Activated naive CD4-positive, alpha-beta T cell treated with anti-CD3 and anti-CD28 coated beads, Interleukin-2, amount 10 ng/mL, durations not matched to agents 7 days and 5 days (primary cell): Measurements from ENCODE around the gene ALDOA.
A peak's percentile ranks its signal among the peaks of the same experiment; 100 is the strongest.

Experiments used
- CTCF ChIA-PET: fragments of 350-600 bp; sonication (Branson Sonifier 250); formaldehyde crosslinking; loops from one replicate; lab custom pipeline; 2021; ENCODE audit warnings: antibody characterized with exemption; lab: Charles Lee
- DNase-seq: peaks from one replicate; pipeline ENCODE4 v3.0.0-alpha.2; 2020
- H3K27ac Mint-ChIP-seq: one replicate; pipeline ENCODE4 v1.8.0; 2021; ENCODE audit warnings: mild to moderate bottlenecking, moderate library complexity, mixed read lengths
- H3K27me3 Mint-ChIP-seq: one replicate; pipeline ENCODE4 v1.8.0; 2021; ENCODE audit warnings: mild to moderate bottlenecking, mixed read lengths
- H3K36me3 Mint-ChIP-seq: one replicate; pipeline ENCODE4 v1.8.0; 2021; ENCODE audit warnings: mixed read lengths
- H3K4me1 Mint-ChIP-seq: one replicate; pipeline ENCODE4 v1.8.0; 2021; ENCODE audit warnings: mixed read lengths
- H3K4me3 Mint-ChIP-seq: one replicate; pipeline ENCODE4 v1.8.0; 2021; ENCODE audit warnings: mild to moderate bottlenecking, moderate library complexity, mixed read lengths
- H3K9me3 Mint-ChIP-seq: one replicate; pipeline ENCODE4 v1.8.0; 2021; ENCODE audit warnings: mixed read lengths

The ALDOA gene

GRCh38 chr16:30094541-30095165 lies 29.1 kb downstream of the ALDOA start:
- peak overlapping the region; percentile 89 for H3K4me3 Mint-ChIP-seq
- H3K4me1 Mint-ChIP-seq: peaks cover 57% of the 10 kb centered on the region
- H3K9me3 Mint-ChIP-seq: peaks cover 28% of the 10 kb centered on the region
- peak overlapping the region; percentile 93 for H3K27ac Mint-ChIP-seq
- CTCF ChIA-PET: interaction anchor here (2.3 to 5.2 kb wide), 2 partner anchors 15 to 48 kb away, joined by 6 to 54 read pairs; partner anchors contain the start of gene PPP4C
- DNase-seq: no peak
- H3K27me3 Mint-ChIP-seq: no peaks in the 10 kb centered on the region
- peaks cover 51% of the 10 kb centered on the region for H3K36me3 Mint-ChIP-seq

GRCh38 chr16:30095166-30096078 lies 29.9 kb downstream of the ALDOA start:
- Mint-ChIP-seq H3K27ac (peak overlapping the region; percentile 93), H3K36me3 (peaks cover 51% of the 10 kb centered on the region), H3K4me1 (peaks cover 49% of the 10 kb centered on the region), H3K4me3 (peak overlapping the region; percentile 89), H3K27me3 (no peaks in the 10 kb centered on the region), H3K9me3 (peaks cover 28% of the 10 kb centered on the region)
- peak; percentile 43 for DNase-seq
- CTCF ChIA-PET: interaction anchor here (2.3 to 5.2 kb wide), 2 partner anchors 16 to 47 kb away, joined by 6 to 54 read pairs; partner anchors contain the start of gene PPP4C

GRCh38 chr16:30096105-30096861 lies 30.7 kb downstream of the ALDOA start, which contains the start of gene YPEL3:
Gene YPEL3 (minus strand): TSS chr16:30096213. CDS start chr16:30095482, 731 bp downstream.
- peaks cover 46% of the 10 kb centered on the region for H3K4me1 Mint-ChIP-seq
- CTCF ChIA-PET: interaction anchor here (2.3 kb wide), 1 partner anchor 47 kb away, joined by 6 read pairs; no protein-coding TSS in a partner anchor
- H3K4me3 Mint-ChIP-seq: peak within 1 kb of the TSS; percentile 89
- peak within 1 kb of the TSS; percentile 93 for H3K27ac Mint-ChIP-seq
- peaks cover 51% of the 10 kb centered on the region for H3K36me3 Mint-ChIP-seq
- no peaks in the 10 kb centered on the region for H3K27me3 Mint-ChIP-seq
- peaks cover 28% of the 10 kb centered on the region for H3K9me3 Mint-ChIP-seq
- peak; percentile 94 for DNase-seq

DNA sequence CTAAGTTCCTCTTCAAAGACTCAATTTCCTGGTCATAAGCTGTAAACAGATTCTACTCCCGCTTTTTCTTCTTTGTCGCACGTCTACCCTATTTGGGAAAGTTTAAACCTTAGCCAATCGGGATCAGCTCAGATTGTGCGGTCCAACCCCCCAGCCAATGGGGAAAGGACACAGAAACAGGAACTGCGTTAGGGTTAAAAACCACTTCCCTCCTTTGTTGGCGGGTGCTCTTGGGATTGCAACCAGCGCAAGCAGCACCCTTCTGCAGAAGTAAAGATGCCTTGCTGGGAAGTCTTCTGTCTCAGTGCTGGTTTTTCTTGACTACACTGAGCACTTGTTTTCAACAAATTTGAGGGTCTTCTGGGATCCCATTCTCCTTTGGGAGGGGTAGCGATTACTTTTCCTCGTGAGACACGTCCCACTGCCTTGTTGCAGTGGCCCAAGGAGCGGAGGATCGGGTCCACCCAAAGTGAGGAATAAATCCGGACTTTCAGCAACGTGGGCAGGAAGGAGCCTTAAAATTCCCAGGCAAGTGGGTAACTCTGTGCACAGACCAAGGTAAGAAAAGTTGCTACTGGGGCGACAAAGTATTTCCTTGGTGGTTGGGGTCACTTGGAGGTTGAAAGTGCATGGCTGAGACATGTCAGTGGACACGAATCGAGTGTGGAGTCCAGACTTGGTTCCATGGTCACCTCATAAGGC lies 31.5 kb downstream of the ALDOA start:
- Mint-ChIP-seq H3K4me1 (peaks cover 39% of the 10 kb centered on the region), H3K27me3 (no peaks in the 10 kb centered on the region), H3K36me3 (peaks cover 51% of the 10 kb centered on the region), H3K9me3 (peaks cover 28% of the 10 kb centered on the region), H3K4me3 (peak overlapping the region; percentile 68), H3K27ac (peak overlapping the region; percentile 93)
- CTCF ChIA-PET: no interaction called here
- no peak for DNase-seq

DNA sequence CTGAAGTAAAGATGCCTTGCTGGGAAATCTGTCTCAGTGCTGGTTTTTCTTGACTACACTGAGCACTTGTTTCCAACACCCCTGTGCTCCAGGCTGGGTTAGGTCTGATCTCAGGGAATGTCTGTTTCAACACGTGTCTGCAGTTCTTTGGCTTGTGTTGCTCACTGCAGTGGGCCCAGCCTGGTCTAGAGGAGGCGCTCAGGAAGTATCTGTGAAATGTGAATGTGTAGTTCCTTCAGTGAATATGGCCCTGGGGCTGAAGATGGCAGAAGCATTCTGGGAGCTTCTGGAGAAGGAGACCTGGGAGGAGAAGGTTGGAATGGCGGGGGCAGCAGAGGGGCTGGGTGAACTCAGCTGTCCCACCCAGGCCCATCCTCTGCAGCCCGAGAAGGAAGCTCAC lies 38.5 kb downstream of the ALDOA start:
- no peaks in the 10 kb centered on the region for H3K27me3 Mint-ChIP-seq
- H3K4me3 Mint-ChIP-seq: no peak overlapping the region
- DNase-seq: no peak
- H3K4me1 Mint-ChIP-seq: no peaks in the 10 kb centered on the region
- H3K27ac Mint-ChIP-seq: no peak overlapping the region
- H3K36me3 Mint-ChIP-seq: peaks cover 28% of the 10 kb centered on the region
- peaks cover 3% of the 10 kb centered on the region for H3K9me3 Mint-ChIP-seq
- CTCF ChIA-PET: interaction anchor here (2.7 to 2.8 kb wide), 2 partner anchors 8 to 11 kb away, joined by 14 to 22 read pairs; partner anchors contain the start of gene GDPD3

DNA sequence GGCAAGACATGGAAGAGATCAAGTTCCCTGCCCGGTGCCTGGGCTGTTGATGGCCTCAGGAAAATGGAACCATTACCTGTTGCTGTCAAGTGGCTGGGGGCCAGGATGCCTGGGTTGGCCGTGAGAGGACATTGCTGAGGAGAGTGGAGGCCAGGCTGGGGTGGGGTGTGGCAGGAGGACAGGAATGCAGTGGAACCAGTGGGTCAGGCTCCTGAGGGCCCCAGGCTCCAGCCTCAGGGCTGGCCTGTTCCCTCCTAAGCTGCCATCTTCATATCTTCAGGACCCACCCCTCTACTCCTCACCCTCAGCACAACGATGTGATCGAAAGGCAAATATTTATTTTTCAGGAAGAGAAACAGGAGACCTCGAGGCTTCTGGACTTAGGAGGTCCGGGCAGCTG lies 38.9 kb downstream of the ALDOA start:
- no peak for DNase-seq
- CTCF ChIA-PET: no interaction called here
- no peak overlapping the region for H3K4me3 Mint-ChIP-seq
- H3K36me3 Mint-ChIP-seq: peaks cover 27% of the 10 kb centered on the region
- H3K4me1 Mint-ChIP-seq: no peaks in the 10 kb centered on the region
- no peaks in the 10 kb centered on the region for H3K27me3 Mint-ChIP-seq
- H3K27ac Mint-ChIP-seq: no peak overlapping the region
- H3K9me3 Mint-ChIP-seq: peaks cover under 1% of the 10 kb centered on the region

DNA sequence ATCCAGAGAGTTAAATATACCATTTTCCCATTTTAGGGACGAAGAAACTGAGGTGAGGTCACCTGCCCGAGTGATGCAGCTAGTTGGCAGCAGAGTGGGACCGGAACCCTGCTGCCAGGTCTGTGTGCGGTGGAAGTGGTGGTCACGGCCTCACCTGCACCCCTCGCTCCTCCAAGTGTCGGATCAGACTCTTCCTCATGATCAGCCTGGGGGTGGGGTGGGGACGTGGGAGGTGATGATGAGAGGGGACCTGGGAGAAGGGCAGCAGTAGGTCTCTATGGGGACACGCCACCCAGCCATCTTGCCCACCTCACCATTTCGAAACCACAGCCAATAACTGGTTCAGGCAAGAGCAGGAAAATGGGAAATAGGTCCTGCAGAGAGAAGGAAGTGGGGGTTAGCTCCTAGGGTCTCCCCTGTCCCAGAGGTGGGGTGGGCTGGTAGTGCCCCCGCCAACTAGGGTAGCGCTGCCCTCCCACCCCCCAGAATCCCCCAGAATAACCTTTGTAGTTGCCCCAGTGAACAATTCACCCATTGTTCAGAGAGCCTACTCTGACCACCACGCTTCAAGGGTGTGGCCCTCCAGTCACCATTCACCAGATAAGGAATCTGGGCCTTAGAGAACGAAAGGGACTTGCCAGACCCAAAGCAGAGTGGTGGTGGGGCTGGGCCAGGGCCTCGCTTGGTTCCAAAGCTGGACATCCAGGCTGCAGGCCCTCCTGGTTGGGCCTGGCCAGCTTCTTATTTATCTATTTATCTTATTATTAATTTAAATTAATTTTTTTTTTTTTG lies 42.7 kb downstream of the ALDOA start:
- no peaks in the 10 kb centered on the region for H3K9me3 Mint-ChIP-seq
- no peak overlapping the region for H3K27ac Mint-ChIP-seq
- peaks cover 6% of the 10 kb centered on the region for H3K4me1 Mint-ChIP-seq
- no peaks in the 10 kb centered on the region for H3K27me3 Mint-ChIP-seq
- CTCF ChIA-PET: interaction anchor here (0.6 to 1.2 kb wide), 2 partner anchors 16 to 63 kb away, joined by 3 to 5 read pairs; no protein-coding TSS in a partner anchor
- no peak for DNase-seq
- H3K4me3 Mint-ChIP-seq: no peak overlapping the region
- H3K36me3 Mint-ChIP-seq: peaks cover 37% of the 10 kb centered on the region

- no peak overlapping the region for H3K4me3 Mint-ChIP-seq
- DNase-seq: no peak
- H3K4me1 Mint-ChIP-seq: peaks cover 20% of the 10 kb centered on the region
- no peaks in the 10 kb centered on the region for H3K9me3 Mint-ChIP-seq
- CTCF ChIA-PET: interaction anchor here (0.6 to 3.9 kb wide), 4 partner anchors 8 to 30 kb away, joined by 3 to 22 read pairs (median 12); partner anchors contain the start of gene TBX6
- H3K36me3 Mint-ChIP-seq: peaks cover 20% of the 10 kb centered on the region
- no peak overlapping the region for H3K27ac Mint-ChIP-seq
- no peaks in the 10 kb centered on the region for H3K27me3 Mint-ChIP-seq
Measured at GRCh38 chr16:30110661-30111060, 45.1 kb downstream of the ALDOA start.

DNA sequence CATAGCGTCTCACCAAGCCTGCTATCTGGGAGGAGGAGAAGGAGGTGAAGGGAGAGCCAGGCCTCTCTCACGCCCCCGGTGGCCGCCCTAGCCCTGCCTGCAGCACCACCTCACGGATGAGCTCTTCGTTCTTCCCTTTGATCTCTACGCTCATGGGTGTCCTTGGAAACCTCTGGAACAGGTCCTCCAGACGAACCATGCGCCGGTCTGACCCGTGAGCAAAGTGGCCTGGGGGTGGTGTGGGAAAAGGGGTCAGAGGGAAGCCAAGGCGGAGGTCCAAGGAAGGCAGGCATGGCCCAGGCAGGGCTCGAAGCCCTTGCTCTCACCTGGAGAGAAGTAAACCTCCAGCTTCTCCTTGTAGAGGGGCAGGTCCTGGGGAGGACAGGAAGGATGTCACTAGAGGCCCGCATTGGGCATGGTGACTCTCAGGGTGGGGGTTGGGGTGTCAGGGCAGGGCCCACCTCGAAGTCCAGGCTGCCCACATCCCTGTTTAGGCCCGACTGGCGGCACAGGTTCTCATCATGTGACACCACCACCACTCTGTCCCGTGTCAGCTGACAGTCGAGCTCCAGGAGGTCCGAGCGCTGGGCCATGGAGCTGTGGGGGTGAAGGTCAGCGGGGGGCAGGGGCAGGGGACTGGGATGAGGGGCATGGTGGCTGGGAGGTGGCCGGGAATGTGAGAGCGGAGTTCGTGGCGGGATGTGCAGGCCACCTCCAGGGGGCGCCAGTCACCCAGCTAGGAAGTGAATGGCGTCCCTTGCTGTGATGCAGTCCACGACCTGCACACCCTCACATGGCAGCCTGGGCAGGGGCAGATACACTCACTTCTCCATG lies 46.9 kb downstream of the ALDOA start:
- H3K27ac Mint-ChIP-seq: peak overlapping the region; percentile 39
- H3K27me3 Mint-ChIP-seq: no peaks in the 10 kb centered on the region
- H3K4me1 Mint-ChIP-seq: peaks cover 20% of the 10 kb centered on the region
- peaks cover 16% of the 10 kb centered on the region for H3K36me3 Mint-ChIP-seq
- DNase-seq: peak; percentile 72
- no peaks in the 10 kb centered on the region for H3K9me3 Mint-ChIP-seq
- CTCF ChIA-PET: interaction anchor here (0.6 to 3.9 kb wide), 16 partner anchors 9 to 503 kb away, joined by 3 to 22 read pairs (median 4); partner anchors contain the start of genes TBX6 and ZNF771
- H3K4me3 Mint-ChIP-seq: no peak overlapping the region

GRCh38 chr16:30113031-30113710 lies 47.6 kb downstream of the ALDOA start, which contains the start of gene GDPD3:
Gene GDPD3 (minus strand): TSS chr16:30113537. CDS start chr16:30113478, 59 bp downstream.
- no peak within 1 kb of the TSS for H3K4me3 Mint-ChIP-seq
- H3K36me3 Mint-ChIP-seq: peaks cover 17% of the 10 kb centered on the region
- H3K9me3 Mint-ChIP-seq: no peaks in the 10 kb centered on the region
- H3K27me3 Mint-ChIP-seq: no peaks in the 10 kb centered on the region
- peaks cover 20% of the 10 kb centered on the region for H3K4me1 Mint-ChIP-seq
- DNase-seq: no peak
- CTCF ChIA-PET: interaction anchor here (0.6 to 3.9 kb wide), 11 partner anchors 8 to 254 kb away, joined by 3 to 22 read pairs (median 5); partner anchors contain the start of gene TBX6
- no peak within 1 kb of the TSS for H3K27ac Mint-ChIP-seq

GRCh38 chr16:30113711-30114333 lies 48.3 kb downstream of the ALDOA start:
- peaks cover 19% of the 10 kb centered on the region for H3K36me3 Mint-ChIP-seq

More at GRCh38 chr16:30113711-30114333, 48.3 kb downstream of the ALDOA start:
- no peak for DNase-seq
- H3K4me3 Mint-ChIP-seq: no peak overlapping the region
- no peaks in the 10 kb centered on the region for H3K9me3 Mint-ChIP-seq
- no peaks in the 10 kb centered on the region for H3K27me3 Mint-ChIP-seq
- CTCF ChIA-PET: interaction anchor here (0.6 to 3.9 kb wide), 3 partner anchors 11 to 22 kb away, joined by 3 to 22 read pairs (median 10); partner anchors contain the start of gene TBX6
- H3K27ac Mint-ChIP-seq: no peak overlapping the region
- peaks cover 20% of the 10 kb centered on the region for H3K4me1 Mint-ChIP-seq
